SW 1271 (cell line): ENCODE results near the gene ENHO.

Experiments used
- DNase-seq, 2 experiments: peaks; one replicate each; lab custom pipeline; 2025; lab: John Stamatoyannopoulos, UW

Gene ENHO

GRCh38 chr9:34475097-34475496, 47.7 kb downstream of the ENHO start:
- DNase-seq, result no peak
